ENCODE data around the gene HOMER1. TPM values are rescaled to one million over a fixed set of nuclear protein-coding genes. Genes with fewer than 3 reads are reported as not detected.

Gene HOMER1
- total RNA-seq, 1 donor from 2014 or later = 22.3 TPM

GRCh38 chr5:79560771-79561524 is 47.0 kb upstream of the HOMER1 start:
- no peak overlapping the region for H3K27ac Mint-ChIP-seq
- TF ChIP-seq CTCF (IDR thresholded peaks at IDR 0.05; ENCODE audit: unreplicated experiment) = no peak
- no peak for DNase-seq (ENCODE audit: low spot score, unreplicated experiment)
- peaks cover 4% of the 10 kb centered on the region for H3K27me3 Mint-ChIP-seq
- no peak overlapping the region for H3K4me3 Mint-ChIP-seq (ENCODE audit: low read depth)
- no peaks in the 10 kb centered on the region for H3K36me3 Mint-ChIP-seq (ENCODE audit: insufficient read depth)
- H3K4me1 Mint-ChIP-seq (ENCODE audit: low read depth) = peaks cover 12% of the 10 kb centered on the region
- no peaks in the 10 kb centered on the region for H3K9me3 Mint-ChIP-seq (ENCODE audit: low read depth)

DNA sequence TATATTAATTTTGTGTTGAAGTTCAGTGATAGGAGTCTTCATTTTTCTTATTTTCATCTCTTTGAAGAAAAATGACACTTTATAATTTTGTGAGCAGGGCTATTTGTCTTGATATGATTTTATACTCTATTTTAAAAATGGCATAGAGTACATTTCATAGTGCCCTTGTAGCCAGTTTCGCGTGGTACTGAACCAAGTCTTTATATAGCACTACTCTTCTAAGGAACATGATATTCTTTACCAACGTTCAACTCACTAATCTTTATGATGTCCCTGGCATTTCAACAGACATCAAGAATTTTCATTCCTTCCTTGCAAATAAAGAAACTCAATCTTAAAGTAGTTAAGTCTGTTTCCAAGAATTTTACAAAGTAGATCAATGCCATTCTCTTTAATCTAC is 41.5 kb upstream of the HOMER1 start:
- H3K36me3 Mint-ChIP-seq (ENCODE audit: insufficient read depth) = no peaks in the 10 kb centered on the region
- no peak for TF ChIP-seq CTCF (IDR thresholded peaks at IDR 0.05; ENCODE audit: unreplicated experiment)
- no peak overlapping the region for H3K27ac Mint-ChIP-seq
- no peak overlapping the region for H3K4me3 Mint-ChIP-seq (ENCODE audit: low read depth)
- H3K4me1 Mint-ChIP-seq (ENCODE audit: low read depth) = no peaks in the 10 kb centered on the region
- no peaks in the 10 kb centered on the region for H3K27me3 Mint-ChIP-seq
- no peak for DNase-seq (ENCODE audit: low spot score, unreplicated experiment)
- no peaks in the 10 kb centered on the region for H3K9me3 Mint-ChIP-seq (ENCODE audit: low read depth)

DNA sequence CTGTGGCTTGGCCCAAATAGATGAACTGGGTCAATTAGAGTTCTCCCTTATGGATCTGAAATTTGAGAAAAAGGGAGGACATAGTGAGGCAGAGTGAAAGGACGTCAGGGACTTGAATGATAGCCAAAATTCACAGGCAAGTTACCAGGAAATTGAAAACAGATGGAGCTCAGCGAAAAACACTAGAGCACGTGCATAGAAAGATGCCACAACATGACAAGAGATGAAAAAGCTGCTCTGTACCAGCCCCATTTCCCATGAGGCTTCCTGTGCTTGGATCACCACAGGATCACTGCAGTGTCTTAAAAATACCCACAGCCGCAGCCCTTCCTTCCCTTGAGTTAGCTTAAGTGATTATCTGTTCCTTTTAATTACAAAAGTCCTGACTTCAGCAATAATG is 39.0 kb upstream of the HOMER1 start:
- no peak for DNase-seq (ENCODE audit: low spot score, unreplicated experiment)
- no peak overlapping the region for H3K27ac Mint-ChIP-seq

GRCh38 chr5:79547982-79548381 is 34.0 kb upstream of the HOMER1 start:
- Mint-ChIP-seq H3K4me1 (ENCODE audit: low read depth) (peaks cover 23% of the 10 kb centered on the region), H3K27me3 (no peaks in the 10 kb centered on the region), H3K36me3 (ENCODE audit: insufficient read depth) (no peaks in the 10 kb centered on the region), H3K4me3 (ENCODE audit: low read depth) (no peak overlapping the region), H3K9me3 (ENCODE audit: low read depth) (no peaks in the 10 kb centered on the region), H3K27ac (no peak overlapping the region)
- no peak for DNase-seq (ENCODE audit: low spot score, unreplicated experiment)
- TF ChIP-seq CTCF (IDR thresholded peaks at IDR 0.05; ENCODE audit: unreplicated experiment) = no peak

More for the DNA sequence above, 39.0 kb upstream of the HOMER1 start:
- peaks cover 5% of the 10 kb centered on the region for H3K4me1 Mint-ChIP-seq (ENCODE audit: low read depth)
- no peaks in the 10 kb centered on the region for H3K36me3 Mint-ChIP-seq (ENCODE audit: insufficient read depth)
- no peaks in the 10 kb centered on the region for H3K27me3 Mint-ChIP-seq
- no peak overlapping the region for H3K4me3 Mint-ChIP-seq (ENCODE audit: low read depth)
- no peaks in the 10 kb centered on the region for H3K9me3 Mint-ChIP-seq (ENCODE audit: low read depth)
- no peak for TF ChIP-seq CTCF (IDR thresholded peaks at IDR 0.05; ENCODE audit: unreplicated experiment)

DNA sequence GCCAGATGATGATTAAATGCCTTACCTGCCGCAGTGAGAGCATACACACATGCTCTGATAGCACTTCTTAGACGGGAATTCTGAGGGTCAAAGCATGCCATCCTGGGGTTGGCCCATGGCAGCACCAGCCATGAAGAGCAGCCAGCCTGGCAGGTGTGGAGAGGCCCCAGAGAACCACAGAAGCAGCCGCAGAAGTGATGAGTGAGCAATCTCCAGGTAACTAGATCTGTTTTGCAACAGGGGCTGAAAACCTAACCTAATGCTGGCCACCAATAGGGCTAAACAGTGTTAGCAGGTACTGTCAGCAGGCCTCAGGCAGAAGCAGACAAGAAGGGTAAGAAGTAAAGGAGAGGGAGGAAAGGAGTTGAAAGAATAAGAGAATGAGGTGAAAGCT is 33.5 kb upstream of the HOMER1 start:
- Mint-ChIP-seq H3K36me3 (ENCODE audit: insufficient read depth) (no peaks in the 10 kb centered on the region), H3K4me1 (ENCODE audit: low read depth) (peaks cover 23% of the 10 kb centered on the region), H3K27me3 (no peaks in the 10 kb centered on the region), H3K27ac (peak overlapping the region; percentile 84), H3K9me3 (ENCODE audit: low read depth) (no peaks in the 10 kb centered on the region), H3K4me3 (ENCODE audit: low read depth) (no peak overlapping the region)
- no peak for TF ChIP-seq CTCF (IDR thresholded peaks at IDR 0.05; ENCODE audit: unreplicated experiment)
- no peak for DNase-seq (ENCODE audit: low spot score, unreplicated experiment)
